Measurements from ENCODE around the gene APBB1.

Gene APBB1

GRCh38 chr11:6350043-6350442, 68.9 kb downstream of the APBB1 start:
- no peak for DNase-seq

GRCh38 chr11:6345366-6345765, 73.5 kb downstream of the APBB1 start:
- no peak for DNase-seq

Data from activated T-cell treated with anti-CD3 and anti-CD28 coated beads, Interleukin-2, amount 50 U/mL, for 48 hours (primary cell).